ENCODE data around the gene TFPI. TPM values are rescaled to one million over a fixed set of nuclear protein-coding genes. Genes with fewer than 3 reads are reported as not detected.

TFPI gene

GRCh38 chr2:187419808-187420207, 134.4 kb downstream of the TFPI start:
- DNase-seq = no peak
- H2BK15ac ChIP-seq (ENCODE audit: low read depth, poor library complexity, severe bottlenecking) = no peak overlapping the region
- H2BK120ac ChIP-seq (ENCODE audit: low read depth, low read length) = no peak overlapping the region
- no peak overlapping the region for H3K14ac ChIP-seq (ENCODE audit: low read length in 2 of 2)
- WGBS = no CpG with 5 or more reads among the region's 1 CpG
- H3K23ac ChIP-seq (ENCODE audit: low read length in 2 of 2) = no peak overlapping the region
- no peak overlapping the region for H3K4me3 ChIP-seq (ENCODE audit: insufficient read depth in 1 of 2, low read depth in 1 of 2, low read length in 2 of 2)
- no peaks in the 10 kb centered on the region for H3K9me3 ChIP-seq (ENCODE audit: control insufficient read depth, low read length)
- H2AK5ac ChIP-seq (ENCODE audit: low read length, severe bottlenecking) = no peak overlapping the region
- H4K91ac ChIP-seq (ENCODE audit: low read length) = no peak overlapping the region
- H3K4ac ChIP-seq (ENCODE audit: low read depth in 1 of 2, low read length in 2 of 2) = no peak overlapping the region
- H3K36me3 ChIP-seq (ENCODE audit: control insufficient read depth in 1 of 2, insufficient read depth in 2 of 2, low read depth in 1 of 2, low read length in 2 of 2) = no peaks in the 10 kb centered on the region
- no peak overlapping the region for H2AFZ ChIP-seq (ENCODE audit: low read depth, low read length)
- H3K9ac ChIP-seq (ENCODE audit: low read length) = no peak overlapping the region
- H3K79me1 ChIP-seq (replicated peaks; ENCODE audit: low read length, poor library complexity, severe bottlenecking) = no peaks in the 10 kb centered on the region
- no peak overlapping the region for H3K4me2 ChIP-seq (ENCODE audit: low read length, poor library complexity, severe bottlenecking)
- H2BK5ac ChIP-seq (ENCODE audit: low read depth, low read length, poor library complexity, severe bottlenecking) = no peak overlapping the region
- H3K27ac ChIP-seq (ENCODE audit: low read length, poor library complexity, severe bottlenecking) = no peak overlapping the region
- no peak overlapping the region for H4K8ac ChIP-seq (ENCODE audit: low read length)
- H3K18ac ChIP-seq (ENCODE audit: low read depth in 1 of 2, low read length in 2 of 2) = no peak overlapping the region
- no peak overlapping the region for H2BK12ac ChIP-seq (ENCODE audit: low read length in 2 of 2)
- H3K27me3 ChIP-seq (ENCODE audit: control insufficient read depth in 1 of 2, insufficient read depth in 1 of 2, low read length in 2 of 2) = no peaks in the 10 kb centered on the region
- H3K4me1 ChIP-seq (ENCODE audit: control insufficient read depth, insufficient read depth, low read depth, low read length) = no peaks in the 10 kb centered on the region

GRCh38 chr2:187415449-187415848, 138.8 kb downstream of the TFPI start:
- no peak overlapping the region for H2BK5ac ChIP-seq (ENCODE audit: low read depth, low read length, poor library complexity, severe bottlenecking)
- no peak overlapping the region for H3K4ac ChIP-seq (ENCODE audit: low read depth in 1 of 2, low read length in 2 of 2)
- no peak overlapping the region for H2AK5ac ChIP-seq (ENCODE audit: low read length, severe bottlenecking)
- H3K4me2 ChIP-seq (ENCODE audit: low read length, poor library complexity, severe bottlenecking) = no peak overlapping the region
- no peak overlapping the region for H4K8ac ChIP-seq (ENCODE audit: low read length)
- H3K9me3 ChIP-seq (ENCODE audit: control insufficient read depth, low read length) = no peaks in the 10 kb centered on the region
- no peak overlapping the region for H3K27ac ChIP-seq (ENCODE audit: low read length, poor library complexity, severe bottlenecking)
- no peaks in the 10 kb centered on the region for H3K4me1 ChIP-seq (ENCODE audit: control insufficient read depth, insufficient read depth, low read depth, low read length)
- H3K36me3 ChIP-seq (ENCODE audit: control insufficient read depth in 1 of 2, insufficient read depth in 2 of 2, low read depth in 1 of 2, low read length in 2 of 2) = no peaks in the 10 kb centered on the region
- no peaks in the 10 kb centered on the region for H3K27me3 ChIP-seq (ENCODE audit: control insufficient read depth in 1 of 2, insufficient read depth in 1 of 2, low read length in 2 of 2)
- no peak overlapping the region for H3K14ac ChIP-seq (ENCODE audit: low read length in 2 of 2)
- no peak overlapping the region for H3K18ac ChIP-seq (ENCODE audit: low read depth in 1 of 2, low read length in 2 of 2)
- H3K79me1 ChIP-seq (replicated peaks; ENCODE audit: low read length, poor library complexity, severe bottlenecking) = no peaks in the 10 kb centered on the region
- H4K91ac ChIP-seq (ENCODE audit: low read length) = no peak overlapping the region
- DNase-seq = no peak
- no peak overlapping the region for H2BK12ac ChIP-seq (ENCODE audit: low read length in 2 of 2)
- no peak overlapping the region for H3K23ac ChIP-seq (ENCODE audit: low read length in 2 of 2)
- H3K9ac ChIP-seq (ENCODE audit: low read length) = no peak overlapping the region
- H2AFZ ChIP-seq (ENCODE audit: low read depth, low read length) = no peak overlapping the region
- H2BK120ac ChIP-seq (ENCODE audit: low read depth, low read length) = no peak overlapping the region
- 88% methylated on average over 5 of the region's 5 CpGs for WGBS
- no peak overlapping the region for H2BK15ac ChIP-seq (ENCODE audit: low read depth, poor library complexity, severe bottlenecking)
- H3K4me3 ChIP-seq (ENCODE audit: insufficient read depth in 1 of 2, low read depth in 1 of 2, low read length in 2 of 2) = no peak overlapping the region

Small RNA genes lying within 50 kb of the gene (small RNA-seq; reads per million reads assigned to genes)
- gene GAPDHP59 (ENCODE audit: low read depth) = not detected
